ENCODE results near the gene AFF1. TPM values are rescaled to one million over a fixed set of nuclear protein-coding genes. Genes with fewer than 3 reads are reported as not detected.

Gene AFF1
- total RNA-seq, 1 experiment from 2014 or later, result 23.9 TPM

DNA sequence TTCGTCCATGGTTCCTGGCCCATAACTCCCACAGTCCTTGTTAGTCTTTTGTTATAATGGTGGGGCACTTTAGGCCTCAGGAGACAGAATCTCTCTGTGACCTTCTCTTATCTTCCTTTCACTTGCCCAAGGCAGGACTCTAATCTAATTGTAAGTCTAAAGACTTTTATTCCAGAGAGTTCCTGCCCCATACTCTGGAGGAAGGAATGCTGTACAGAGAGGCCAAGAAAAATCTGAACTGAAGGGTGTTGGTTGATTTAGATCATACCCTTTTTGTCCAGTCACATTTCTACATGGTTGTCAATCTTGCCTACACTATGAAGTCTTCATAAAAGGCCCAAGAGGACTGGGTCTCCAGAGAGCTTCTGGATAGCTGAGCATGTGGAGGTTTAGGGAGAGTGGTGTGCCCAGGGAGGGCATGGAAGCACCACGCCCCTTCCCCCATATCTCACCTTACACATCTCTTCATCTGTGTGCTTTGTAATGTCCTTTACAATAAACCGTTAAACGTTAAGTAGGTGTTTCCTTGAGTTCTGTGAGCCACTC lies 84.5 kb downstream of the AFF1 start:
- DNase-seq (ENCODE audit: low read depth, low spot score) (no peak), ATAC-seq (no peak)
- intact Hi-C loops (cut with micrococcal nuclease; ENCODE audit: unreplicated experiment) (no loop called here), in situ Hi-C loops (cut with HindIII; ENCODE audit: low pct_unique_long_range_greater_than_20kb, low sequenced_read_pairs) (no loop called here)
- Histone ChIP-seq H3K27me3 (ENCODE audit: control insufficient read depth, insufficient read depth, low read length) (no peaks in the 10 kb centered on the region), H3K4me3 (ENCODE audit: low read depth in 2 of 2, low read length in 2 of 2) (no peak overlapping the region), H3K9me3 (ENCODE audit: control insufficient read depth, insufficient read depth, low read depth, low read length) (no peaks in the 10 kb centered on the region), H3K4me1 (ENCODE audit: control insufficient read depth, insufficient read depth, low read length) (peaks cover 12% of the 10 kb centered on the region), H3K36me3 (ENCODE audit: control insufficient read depth, insufficient read depth, low read length) (no peaks in the 10 kb centered on the region), H3K27ac (ENCODE audit: low read length) (no peak overlapping the region)
- ChIA-PET CTCF (no interaction called here), POLR2A (no interaction called here)
- no TSS peak for BruUV-seq (replicated peaks)
- TF ChIP-seq, protein P1, sequence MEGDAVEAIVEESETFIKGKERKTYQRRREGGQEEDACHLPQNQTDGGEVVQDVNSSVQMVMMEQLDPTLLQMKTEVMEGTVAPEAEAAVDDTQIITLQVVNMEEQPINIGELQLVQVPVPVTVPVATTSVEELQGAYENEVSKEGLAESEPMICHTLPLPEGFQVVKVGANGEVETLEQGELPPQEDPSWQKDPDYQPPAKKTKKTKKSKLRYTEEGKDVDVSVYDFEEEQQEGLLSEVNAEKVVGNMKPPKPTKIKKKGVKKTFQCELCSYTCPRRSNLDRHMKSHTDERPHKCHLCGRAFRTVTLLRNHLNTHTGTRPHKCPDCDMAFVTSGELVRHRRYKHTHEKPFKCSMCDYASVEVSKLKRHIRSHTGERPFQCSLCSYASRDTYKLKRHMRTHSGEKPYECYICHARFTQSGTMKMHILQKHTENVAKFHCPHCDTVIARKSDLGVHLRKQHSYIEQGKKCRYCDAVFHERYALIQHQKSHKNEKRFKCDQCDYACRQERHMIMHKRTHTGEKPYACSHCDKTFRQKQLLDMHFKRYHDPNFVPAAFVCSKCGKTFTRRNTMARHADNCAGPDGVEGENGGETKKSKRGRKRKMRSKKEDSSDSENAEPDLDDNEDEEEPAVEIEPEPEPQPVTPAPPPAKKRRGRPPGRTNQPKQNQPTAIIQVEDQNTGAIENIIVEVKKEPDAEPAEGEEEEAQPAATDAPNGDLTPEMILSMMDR (IDR thresholded peaks at IDR 0.05), result no peak
- TF ChIP-seq SIN3A (IDR thresholded peaks at IDR 0.05; ENCODE audit: borderline replicate concordance, insufficient read depth, low read depth, low read length) (no peak), POLR2AphosphoS5 (IDR thresholded peaks at IDR 0.05; ENCODE audit: low read depth, low read length) (no peak), TCF7L2 (IDR thresholded peaks at IDR 0.05; ENCODE audit: low read depth, low read length) (no peak)
- TF ChIP-seq, protein P2, sequence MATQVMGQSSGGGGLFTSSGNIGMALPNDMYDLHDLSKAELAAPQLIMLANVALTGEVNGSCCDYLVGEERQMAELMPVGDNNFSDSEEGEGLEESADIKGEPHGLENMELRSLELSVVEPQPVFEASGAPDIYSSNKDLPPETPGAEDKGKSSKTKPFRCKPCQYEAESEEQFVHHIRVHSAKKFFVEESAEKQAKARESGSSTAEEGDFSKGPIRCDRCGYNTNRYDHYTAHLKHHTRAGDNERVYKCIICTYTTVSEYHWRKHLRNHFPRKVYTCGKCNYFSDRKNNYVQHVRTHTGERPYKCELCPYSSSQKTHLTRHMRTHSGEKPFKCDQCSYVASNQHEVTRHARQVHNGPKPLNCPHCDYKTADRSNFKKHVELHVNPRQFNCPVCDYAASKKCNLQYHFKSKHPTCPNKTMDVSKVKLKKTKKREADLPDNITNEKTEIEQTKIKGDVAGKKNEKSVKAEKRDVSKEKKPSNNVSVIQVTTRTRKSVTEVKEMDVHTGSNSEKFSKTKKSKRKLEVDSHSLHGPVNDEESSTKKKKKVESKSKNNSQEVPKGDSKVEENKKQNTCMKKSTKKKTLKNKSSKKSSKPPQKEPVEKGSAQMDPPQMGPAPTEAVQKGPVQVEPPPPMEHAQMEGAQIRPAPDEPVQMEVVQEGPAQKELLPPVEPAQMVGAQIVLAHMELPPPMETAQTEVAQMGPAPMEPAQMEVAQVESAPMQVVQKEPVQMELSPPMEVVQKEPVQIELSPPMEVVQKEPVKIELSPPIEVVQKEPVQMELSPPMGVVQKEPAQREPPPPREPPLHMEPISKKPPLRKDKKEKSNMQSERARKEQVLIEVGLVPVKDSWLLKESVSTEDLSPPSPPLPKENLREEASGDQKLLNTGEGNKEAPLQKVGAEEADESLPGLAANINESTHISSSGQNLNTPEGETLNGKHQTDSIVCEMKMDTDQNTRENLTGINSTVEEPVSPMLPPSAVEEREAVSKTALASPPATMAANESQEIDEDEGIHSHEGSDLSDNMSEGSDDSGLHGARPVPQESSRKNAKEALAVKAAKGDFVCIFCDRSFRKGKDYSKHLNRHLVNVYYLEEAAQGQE (IDR thresholded peaks at IDR 0.05; ENCODE audit: insufficient read depth in 1 of 2, low read depth in 2 of 2, low read length in 1 of 2), result no peak

DNA sequence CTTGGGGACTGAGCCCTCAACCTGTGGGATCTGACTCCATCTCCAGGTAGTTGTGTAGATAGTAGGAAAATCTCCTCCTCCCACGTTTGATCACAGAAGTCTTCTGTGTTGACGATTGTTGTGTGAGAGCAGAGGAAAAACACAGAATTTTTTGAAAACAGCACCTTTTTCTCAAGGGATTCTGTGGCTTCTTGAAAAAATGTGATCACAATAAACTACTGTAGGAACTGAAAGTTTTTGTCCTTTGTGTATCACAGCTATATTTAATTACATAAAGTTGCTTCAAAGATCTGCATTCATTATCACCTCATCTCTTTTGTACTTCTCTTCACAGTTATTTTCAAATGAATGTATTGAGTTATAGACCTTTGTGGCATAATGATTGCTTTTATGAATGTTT lies 85.1 kb downstream of the AFF1 start:
- CTCF ChIA-PET, result no interaction called here

More for the DNA sequence above, 85.1 kb downstream of the AFF1 start:
- Histone ChIP-seq H3K4me1 (ENCODE audit: control insufficient read depth, insufficient read depth, low read length) (peaks cover 6% of the 10 kb centered on the region; the same call in 1 of the 2 replicates), H3K36me3 (ENCODE audit: control insufficient read depth, insufficient read depth, low read length) (no peaks in the 10 kb centered on the region), H3K27me3 (ENCODE audit: control insufficient read depth, insufficient read depth, low read length) (no peaks in the 10 kb centered on the region), H3K4me3 (ENCODE audit: low read depth in 2 of 2, low read length in 2 of 2) (no peak overlapping the region), H3K27ac (ENCODE audit: low read length) (no peak overlapping the region), H3K9me3 (ENCODE audit: control insufficient read depth, insufficient read depth, low read depth, low read length) (no peaks in the 10 kb centered on the region)
- in situ Hi-C loops (cut with HindIII; ENCODE audit: low pct_unique_long_range_greater_than_20kb, low sequenced_read_pairs), result no loop called here
- no peak for TF ChIP-seq SIN3A (IDR thresholded peaks at IDR 0.05; ENCODE audit: borderline replicate concordance, insufficient read depth, low read depth, low read length)
- TF ChIP-seq, protein P2 (IDR thresholded peaks at IDR 0.05; ENCODE audit: insufficient read depth in 1 of 2, low read depth in 2 of 2, low read length in 1 of 2), result no peak
- TF ChIP-seq, protein P1 (IDR thresholded peaks at IDR 0.05), result no peak
- no peak for TF ChIP-seq POLR2AphosphoS5 (IDR thresholded peaks at IDR 0.05; ENCODE audit: low read depth, low read length)
- no peak for TF ChIP-seq TCF7L2 (IDR thresholded peaks at IDR 0.05; ENCODE audit: low read depth, low read length)
- DNase-seq (ENCODE audit: low read depth, low spot score), result no peak
- POLR2A ChIA-PET, result no interaction called here
- intact Hi-C loops (cut with micrococcal nuclease; ENCODE audit: unreplicated experiment), result no loop called here
- no TSS peak for BruUV-seq (replicated peaks)
- ATAC-seq, result no peak

Measured in Panc1 (cell line).